Esophagus (tissue), 2 donors: ENCODE data around the gene COL15A1. TPM values are rescaled to one million over a fixed set of nuclear protein-coding genes. Genes with fewer than 3 reads are reported as not detected.

ENCODE experiments used
- H3K27ac ChIP-seq, 2 donors: one replicate each; pipeline ENCODE4 v1.5.1; 2013; ENCODE audit warnings: low read depth in 2 of 2, mild to moderate bottlenecking in 2 of 2, inconsistent platforms in 1 of 2, low read length in 1 of 2, moderate library complexity in 1 of 2
- H3K27me3 ChIP-seq, 2 donors: one replicate each; pipeline ENCODE4 v1.6.1; 2013; ENCODE audit warnings: low read length in 2 of 2, control low read depth in 1 of 2, mild to moderate bottlenecking in 1 of 2; ENCODE audit not compliant: insufficient read depth in 2 of 2, control insufficient read depth in 1 of 2
- H3K36me3 ChIP-seq, 2 donors: one replicate each; pipeline ENCODE4 v1.6.1; 2013; ENCODE audit warnings: low read length in 1 of 2; ENCODE audit not compliant: control insufficient read depth in 2 of 2, insufficient read depth in 2 of 2
- H3K4me1 ChIP-seq, 2 donors: one replicate each; pipeline ENCODE4 v1.6.1; 2013; ENCODE audit warnings: low read length in 1 of 2; ENCODE audit not compliant: control insufficient read depth in 2 of 2, insufficient read depth in 2 of 2
- H3K4me3 ChIP-seq, 2 donors: one replicate each; pipeline ENCODE4 v1.5.1; 2013; ENCODE audit warnings: low read length in 2 of 2, mild to moderate bottlenecking in 2 of 2, low read depth in 1 of 2, moderate library complexity in 1 of 2
- H3K9me3 ChIP-seq, 2 donors: one replicate each; pipeline ENCODE4 v1.6.1; 2013; ENCODE audit warnings: mild to moderate bottlenecking in 2 of 2, low read depth in 1 of 2, low read length in 1 of 2, moderate library complexity in 1 of 2; ENCODE audit not compliant: control insufficient read depth in 2 of 2, insufficient read depth in 1 of 2
- polyA plus RNA-seq, 2 donors: library from polyadenylated mRNA; stranded (reverse); fragments of 200-250 nt; gene quantifications; one replicate each; pipeline ENCODE4 v1.2.3, GENCODE V29; 2013
- donor health status: healthy with polysubstance abuse.
- donor health status: Bipolar disorder and iron deficiency.

Gene COL15A1
- polyA plus RNA-seq, 2 donors, result 5.2 to 7.3 TPM

- no peaks in the 10 kb centered on the region for H3K9me3 ChIP-seq
- no peaks in the 10 kb centered on the region for H3K4me1 ChIP-seq
- no peaks in the 10 kb centered on the region for H3K36me3 ChIP-seq
- H3K27ac ChIP-seq, result no peak overlapping the region
- no peak overlapping the region for H3K4me3 ChIP-seq
- H3K27me3 ChIP-seq, result no peaks in the 10 kb centered on the region
These were observed 176.4 kb downstream of the COL15A1 start for GRCh38 chr9:99119976-99120655.

Other genes starting within 250 kb of the COL15A1 start
- gene GABBR2, start 235.0 kb upstream of the COL15A1 start, polyA plus RNA-seq, result under 1 TPM in 1 of 2 donors, not detected in 1; under 0.01 TPM
- 10 to 100 TPM in 1 of 2 donors, 1 to 10 TPM in 1; 9.6 to 12.9 TPM for gene ANKS6, start 147.4 kb upstream of the COL15A1 start, polyA plus RNA-seq
- 10 to 100 TPM; 19.6 to 20.7 TPM for gene GALNT12, start 136.2 kb upstream of the COL15A1 start, polyA plus RNA-seq
- gene TGFBR1, start 161.2 kb downstream of the COL15A1 start, polyA plus RNA-seq, result 1 to 10 TPM; 6.6 TPM